Activated CD4-positive, alpha-beta memory T cell treated with anti-CD3 and anti-CD28 coated beads, Interleukin-2, amount 10 ng/mL, durations not matched to agents 7 days and 5 days (primary cell): ENCODE measurements around the gene DCAF8. TPM values are rescaled to one million over a fixed set of nuclear protein-coding genes. Genes with fewer than 3 reads are reported as not detected.

Source experiments
- CTCF ChIA-PET: fragments of 350-600 bp; sonication (Branson Sonifier 250); formaldehyde crosslinking; loops from one replicate; lab custom pipeline; 2021; ENCODE audit warnings: antibody characterized with exemption, inconsistent platforms; lab: Charles Lee
- POLR2A ChIA-PET: fragments of 350-600 bp; sonication (Branson Sonifier 250); formaldehyde crosslinking; loops from one replicate; lab custom pipeline; 2021; ENCODE audit warnings: antibody characterized with exemption; lab: Charles Lee
- DNase-seq: peaks from one replicate; pipeline ENCODE4 v3.0.0-alpha.2; 2020
- H3K27ac Mint-ChIP-seq: one replicate; pipeline ENCODE4 v1.8.0; 2021; ENCODE audit warnings: mild to moderate bottlenecking, mixed read lengths
- H3K27me3 Mint-ChIP-seq: one replicate; pipeline ENCODE4 v1.8.0; 2021; ENCODE audit warnings: mixed read lengths
- H3K36me3 Mint-ChIP-seq: one replicate; pipeline ENCODE4 v1.8.0; 2021; ENCODE audit warnings: low read depth, mixed read lengths
- H3K4me1 Mint-ChIP-seq: one replicate; pipeline ENCODE4 v1.8.0; 2021; ENCODE audit warnings: mixed read lengths
- H3K4me3 Mint-ChIP-seq: one replicate; pipeline ENCODE4 v1.8.0; 2021; ENCODE audit warnings: mild to moderate bottlenecking, mixed read lengths
- H3K9me3 Mint-ChIP-seq: one replicate; pipeline ENCODE4 v1.8.0; 2021; ENCODE audit warnings: mixed read lengths
- total RNA-seq, 2 experiments: library from RNA; stranded (reverse); gene quantifications; one replicate each; pipeline ENCODE4 v1.2.3, GENCODE V29; 2021

DCAF8 gene
- total RNA-seq, 2 experiments from 2014 or later: 123 to 125 TPM

DNA sequence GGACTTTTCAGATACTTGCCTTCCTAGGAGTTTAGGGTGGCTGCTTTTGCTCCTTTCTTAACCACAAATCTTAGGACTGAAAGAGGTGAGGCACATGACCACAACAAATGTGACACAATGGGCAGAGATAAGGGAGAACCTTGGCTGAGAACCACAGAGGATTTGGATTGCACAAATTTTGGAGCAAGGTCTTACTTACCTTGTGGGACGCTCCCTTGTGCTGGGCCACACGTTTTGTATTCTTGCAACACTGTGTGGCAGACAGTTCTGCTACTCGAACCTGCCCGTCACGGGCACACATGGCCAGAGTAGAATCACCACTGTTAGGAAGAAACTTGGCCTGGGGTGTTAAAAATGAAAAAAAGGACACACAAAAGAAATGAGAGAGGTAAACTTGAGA is 23.9 kb downstream of the DCAF8 start:
- peaks cover 46% of the 10 kb centered on the region for H3K36me3 Mint-ChIP-seq

GRCh38 chr1:160237558-160237957 is 24.8 kb downstream of the DCAF8 start:
- H3K9me3 Mint-ChIP-seq: no peaks in the 10 kb centered on the region
- no peak overlapping the region for H3K4me3 Mint-ChIP-seq
- H3K4me1 Mint-ChIP-seq: peaks cover 6% of the 10 kb centered on the region
- CTCF ChIA-PET: no interaction called here
- peaks cover 49% of the 10 kb centered on the region for H3K36me3 Mint-ChIP-seq
- no peak overlapping the region for H3K27ac Mint-ChIP-seq
- POLR2A ChIA-PET: interaction anchor here (0.6 kb wide), 1 partner anchor 81 kb away, joined by 4 read pairs; no protein-coding TSS in a partner anchor
- no peak for DNase-seq
- H3K27me3 Mint-ChIP-seq: no peaks in the 10 kb centered on the region

More for the DNA sequence above, 23.9 kb downstream of the DCAF8 start:
- POLR2A ChIA-PET: interaction anchor here (1.3 kb wide), 1 partner anchor 13 kb away, joined by 4 read pairs; no protein-coding TSS in a partner anchor
- no peaks in the 10 kb centered on the region for H3K9me3 Mint-ChIP-seq
- CTCF ChIA-PET: interaction anchor here (0.6 to 1.5 kb wide), 3 partner anchors 14 to 156 kb away, joined by 3 to 4 read pairs (median 3); no protein-coding TSS in a partner anchor
- no peak overlapping the region for H3K4me3 Mint-ChIP-seq
- H3K27me3 Mint-ChIP-seq: no peaks in the 10 kb centered on the region
- H3K27ac Mint-ChIP-seq: no peak overlapping the region
- DNase-seq: no peak
- H3K4me1 Mint-ChIP-seq: peaks cover 6% of the 10 kb centered on the region

- ChIA-PET POLR2A (interaction anchor here (0.6 to 1.3 kb wide), 2 partner anchors 48 to 80 kb away, joined by 3 to 4 read pairs; partner anchors contain the start of gene PEX19), CTCF (no interaction called here)
- no peak for DNase-seq
- Mint-ChIP-seq H3K4me1 (peaks cover 6% of the 10 kb centered on the region), H3K27me3 (no peaks in the 10 kb centered on the region), H3K9me3 (no peaks in the 10 kb centered on the region), H3K36me3 (peaks cover 49% of the 10 kb centered on the region), H3K4me3 (no peak overlapping the region), H3K27ac (no peak overlapping the region)
These were observed 25.5 kb downstream of the DCAF8 start for GRCh38 chr1:160236806-160237205.

DNA sequence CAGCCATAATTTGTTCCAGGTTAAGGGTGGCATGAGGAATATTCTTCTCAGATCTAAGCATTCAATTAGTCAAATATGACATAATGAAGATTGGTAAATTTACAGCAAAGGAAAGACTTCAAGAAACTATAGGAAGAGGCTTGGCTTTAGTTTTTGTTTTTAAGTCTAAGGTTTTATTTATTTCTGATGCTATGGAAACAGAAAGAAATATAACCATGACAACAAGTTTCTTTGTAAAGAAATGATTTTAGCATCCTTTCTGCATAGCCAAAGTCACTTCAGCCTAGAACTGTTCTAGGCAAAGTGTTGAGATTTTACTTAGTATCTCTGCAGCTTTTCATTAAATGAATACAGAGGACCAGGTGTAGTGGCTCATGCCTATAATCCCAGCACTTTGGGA is 29.4 kb downstream of the DCAF8 start:
- no peaks in the 10 kb centered on the region for H3K27me3 Mint-ChIP-seq
- CTCF ChIA-PET: interaction anchor here (1.0 to 3.7 kb wide), 4 partner anchors 12 to 132 kb away, joined by 3 to 14 read pairs (median 5); no protein-coding TSS in a partner anchor
- H3K36me3 Mint-ChIP-seq: peaks cover 51% of the 10 kb centered on the region
- H3K4me1 Mint-ChIP-seq: peaks cover 5% of the 10 kb centered on the region
- POLR2A ChIA-PET: interaction anchor here (0.6 to 1.2 kb wide), 4 partner anchors 11 to 83 kb away, joined by 3 read pairs; partner anchors contain the start of gene DCAF8
- H3K9me3 Mint-ChIP-seq: no peaks in the 10 kb centered on the region
- no peak overlapping the region for H3K4me3 Mint-ChIP-seq
- H3K27ac Mint-ChIP-seq: no peak overlapping the region
- DNase-seq: no peak

DNA sequence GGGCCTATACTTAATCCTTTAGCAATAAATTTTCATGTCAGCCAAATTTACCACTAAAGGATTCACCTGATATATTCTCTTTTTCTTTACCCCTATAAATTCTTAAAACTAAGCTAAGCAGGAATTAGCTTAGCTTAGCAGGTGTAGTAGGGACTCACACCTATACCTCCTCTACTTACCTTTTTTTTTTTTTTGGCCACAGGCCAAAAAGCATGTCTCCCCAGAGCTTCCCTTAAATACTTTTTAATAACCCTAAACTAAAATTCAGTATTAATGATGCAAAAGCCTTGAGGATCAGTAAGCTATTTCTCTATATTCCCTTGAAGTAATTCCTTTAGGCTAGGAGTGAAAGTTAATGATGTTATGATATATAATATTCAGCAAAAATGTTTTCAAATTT is 33.9 kb downstream of the DCAF8 start:
- H3K9me3 Mint-ChIP-seq: no peaks in the 10 kb centered on the region
- POLR2A ChIA-PET: interaction anchor here (1.2 to 2.0 kb wide), 2 partner anchors 8 to 34 kb away, joined by 4 to 8 read pairs; partner anchors contain the start of gene DCAF8

DNA sequence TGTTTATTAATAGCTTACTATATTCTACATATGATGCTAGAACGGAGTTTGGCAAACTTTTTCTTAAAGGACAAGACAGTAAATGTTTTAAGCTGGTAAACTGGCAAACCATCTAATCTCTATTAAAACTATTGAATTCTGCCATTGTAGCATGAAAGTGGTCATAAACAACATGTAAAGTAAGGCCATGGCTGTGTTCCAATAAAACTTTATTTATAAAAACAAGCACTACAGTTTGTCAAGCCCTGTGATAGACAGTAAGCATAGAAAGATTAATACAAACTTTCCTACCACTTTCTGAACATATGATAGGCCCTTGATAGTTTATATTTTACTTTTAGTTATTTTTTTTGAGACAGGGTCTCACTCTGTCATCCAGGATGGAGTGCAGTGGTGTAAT is 34.8 kb downstream of the DCAF8 start:
- DNase-seq: no peak
- ChIA-PET POLR2A (interaction anchor here (0.8 kb wide), 1 partner anchor 21 kb away, joined by 3 read pairs; no protein-coding TSS in a partner anchor), CTCF (interaction anchor here (1.3 to 1.5 kb wide), 2 partner anchors 25 to 34 kb away, joined by 3 to 7 read pairs; no protein-coding TSS in a partner anchor)
- no peaks in the 10 kb centered on the region for H3K9me3 Mint-ChIP-seq
- no peak overlapping the region for H3K27ac Mint-ChIP-seq
- no peak overlapping the region for H3K4me3 Mint-ChIP-seq
- H3K4me1 Mint-ChIP-seq: no peaks in the 10 kb centered on the region
- no peaks in the 10 kb centered on the region for H3K27me3 Mint-ChIP-seq
- peaks cover 53% of the 10 kb centered on the region for H3K36me3 Mint-ChIP-seq

More for the DNA sequence above, 33.9 kb downstream of the DCAF8 start:
- DNase-seq: no peak
- peaks cover 48% of the 10 kb centered on the region for H3K36me3 Mint-ChIP-seq
- H3K4me3 Mint-ChIP-seq: no peak overlapping the region
- CTCF ChIA-PET: interaction anchor here (0.7 to 1.3 kb wide), 3 partner anchors 35 to 127 kb away, joined by 3 to 7 read pairs (median 5); no protein-coding TSS in a partner anchor
- H3K27ac Mint-ChIP-seq: no peak overlapping the region
- H3K4me1 Mint-ChIP-seq: no peaks in the 10 kb centered on the region
- H3K27me3 Mint-ChIP-seq: no peaks in the 10 kb centered on the region

DNA sequence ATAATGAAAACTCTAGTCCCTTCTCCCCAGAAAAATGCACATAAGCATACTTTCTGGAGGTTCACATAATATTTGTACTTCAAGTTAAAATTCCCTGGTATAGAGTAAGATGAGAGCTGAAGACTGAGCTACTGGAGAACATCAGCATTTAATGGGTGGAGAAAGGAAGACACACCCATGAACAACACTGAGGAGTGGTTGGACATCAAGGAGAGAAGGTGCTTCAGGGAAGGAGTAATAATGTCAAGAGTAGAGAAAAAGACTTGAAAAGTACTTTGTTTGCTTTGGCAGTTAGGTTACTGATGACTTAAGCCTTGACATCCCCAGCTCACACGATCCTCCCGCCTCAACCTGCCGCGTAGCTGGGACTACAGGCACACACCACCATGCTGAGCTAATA is 35.3 kb downstream of the DCAF8 start:
- H3K4me3 Mint-ChIP-seq: no peak overlapping the region
- POLR2A ChIA-PET: no interaction called here
- H3K36me3 Mint-ChIP-seq: peaks cover 58% of the 10 kb centered on the region
- H3K27ac Mint-ChIP-seq: no peak overlapping the region
- no peak for DNase-seq
- no peaks in the 10 kb centered on the region for H3K9me3 Mint-ChIP-seq
- H3K4me1 Mint-ChIP-seq: no peaks in the 10 kb centered on the region
- CTCF ChIA-PET: interaction anchor here (1.5 to 1.6 kb wide), 2 partner anchors 25 to 141 kb away, joined by 3 read pairs; no protein-coding TSS in a partner anchor
- no peaks in the 10 kb centered on the region for H3K27me3 Mint-ChIP-seq

DNA sequence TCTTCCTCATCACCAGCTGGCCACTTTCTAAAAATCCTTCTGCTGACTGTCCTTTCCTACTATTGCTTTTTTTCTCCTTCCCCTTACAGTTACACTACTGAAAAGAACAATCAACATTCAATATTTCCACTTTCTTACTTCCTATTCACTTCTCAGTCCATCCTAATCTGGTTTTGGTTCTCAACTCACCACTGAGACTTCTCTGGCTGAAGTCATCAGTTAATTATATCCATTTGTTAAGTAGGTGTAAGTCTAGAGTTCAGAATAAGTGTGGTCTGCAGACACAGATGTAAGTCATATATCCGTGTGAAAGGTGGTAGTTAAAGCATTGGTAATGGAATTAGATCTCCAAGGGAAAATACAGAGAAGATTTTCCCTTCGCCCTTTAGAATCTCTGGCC is 35.7 kb downstream of the DCAF8 start:
- CTCF ChIA-PET: interaction anchor here (1.5 to 1.6 kb wide), 2 partner anchors 26 to 141 kb away, joined by 3 read pairs; no protein-coding TSS in a partner anchor

DNA sequence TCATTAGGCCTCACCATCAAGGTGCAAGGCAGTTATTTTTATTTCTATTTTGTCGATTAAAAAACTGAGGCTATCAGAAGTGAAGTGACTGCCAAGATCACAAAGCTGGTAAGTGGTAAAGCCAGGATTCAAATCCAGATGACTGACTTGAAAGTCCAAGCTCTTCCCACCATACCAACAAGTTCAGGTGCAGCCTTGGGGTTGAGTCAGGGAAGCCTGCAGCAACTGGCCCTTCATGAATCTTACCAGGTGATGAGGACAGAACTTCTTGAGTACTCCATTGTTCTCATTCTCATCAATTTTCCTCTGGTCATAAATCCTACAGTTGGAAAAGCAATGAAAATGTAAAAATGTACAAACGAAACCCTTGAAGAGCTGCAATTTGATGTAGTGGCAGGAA is 37.0 kb downstream of the DCAF8 start:
- Mint-ChIP-seq H3K4me3 (no peak overlapping the region), H3K4me1 (no peaks in the 10 kb centered on the region), H3K27me3 (no peaks in the 10 kb centered on the region), H3K36me3 (peaks cover 57% of the 10 kb centered on the region), H3K27ac (no peak overlapping the region), H3K9me3 (no peaks in the 10 kb centered on the region)
- DNase-seq: no peak
- ChIA-PET POLR2A (interaction anchor here (0.6 kb wide), 1 partner anchor 102 kb away, joined by 4 read pairs; no protein-coding TSS in a partner anchor), CTCF (no interaction called here)

More for the DNA sequence above, 35.7 kb downstream of the DCAF8 start:
- H3K4me1 Mint-ChIP-seq: no peaks in the 10 kb centered on the region
- peaks cover 60% of the 10 kb centered on the region for H3K36me3 Mint-ChIP-seq
- POLR2A ChIA-PET: no interaction called here
- H3K27ac Mint-ChIP-seq: no peak overlapping the region
- no peaks in the 10 kb centered on the region for H3K27me3 Mint-ChIP-seq
- DNase-seq: no peak
- H3K4me3 Mint-ChIP-seq: no peak overlapping the region
- H3K9me3 Mint-ChIP-seq: no peaks in the 10 kb centered on the region

- Mint-ChIP-seq H3K36me3 (peaks cover 56% of the 10 kb centered on the region), H3K4me3 (no peak overlapping the region), H3K27me3 (no peaks in the 10 kb centered on the region), H3K9me3 (no peaks in the 10 kb centered on the region), H3K4me1 (no peaks in the 10 kb centered on the region), H3K27ac (no peak overlapping the region)
- no peak for DNase-seq
- POLR2A ChIA-PET: interaction anchor here (0.6 kb wide), 1 partner anchor 102 kb away, joined by 4 read pairs; no protein-coding TSS in a partner anchor
- CTCF ChIA-PET: no interaction called here
These were observed 37.7 kb downstream of the DCAF8 start for GRCh38 chr1:160224606-160225005.

GRCh38 chr1:160222546-160222945 is 39.8 kb downstream of the DCAF8 start:
- no peak for DNase-seq
- H3K4me3 Mint-ChIP-seq: no peak overlapping the region
- no peaks in the 10 kb centered on the region for H3K27me3 Mint-ChIP-seq
- H3K4me1 Mint-ChIP-seq: no peaks in the 10 kb centered on the region
- H3K27ac Mint-ChIP-seq: no peak overlapping the region
- ChIA-PET CTCF (interaction anchor here (1.1 kb wide), 1 partner anchor 69 kb away, joined by 4 read pairs; no protein-coding TSS in a partner anchor), POLR2A (interaction anchor here (1.3 kb wide), 1 partner anchor 16 kb away, joined by 4 read pairs; no protein-coding TSS in a partner anchor)
- no peaks in the 10 kb centered on the region for H3K9me3 Mint-ChIP-seq
- H3K36me3 Mint-ChIP-seq: peaks cover 49% of the 10 kb centered on the region

- Mint-ChIP-seq H3K4me1 (no peaks in the 10 kb centered on the region), H3K36me3 (peaks cover 55% of the 10 kb centered on the region), H3K27ac (no peak overlapping the region), H3K9me3 (no peaks in the 10 kb centered on the region), H3K27me3 (no peaks in the 10 kb centered on the region), H3K4me3 (no peak overlapping the region)
- ChIA-PET CTCF (interaction anchor here (1.1 to 1.2 kb wide), 2 partner anchors 12 to 18 kb away, joined by 4 read pairs; no protein-coding TSS in a partner anchor), POLR2A (interaction anchor here (1.3 kb wide), 1 partner anchor 14 kb away, joined by 4 read pairs; no protein-coding TSS in a partner anchor)
- DNase-seq: no peak
These were observed 41.3 kb downstream of the DCAF8 start for GRCh38 chr1:160221089-160221488.

DNA sequence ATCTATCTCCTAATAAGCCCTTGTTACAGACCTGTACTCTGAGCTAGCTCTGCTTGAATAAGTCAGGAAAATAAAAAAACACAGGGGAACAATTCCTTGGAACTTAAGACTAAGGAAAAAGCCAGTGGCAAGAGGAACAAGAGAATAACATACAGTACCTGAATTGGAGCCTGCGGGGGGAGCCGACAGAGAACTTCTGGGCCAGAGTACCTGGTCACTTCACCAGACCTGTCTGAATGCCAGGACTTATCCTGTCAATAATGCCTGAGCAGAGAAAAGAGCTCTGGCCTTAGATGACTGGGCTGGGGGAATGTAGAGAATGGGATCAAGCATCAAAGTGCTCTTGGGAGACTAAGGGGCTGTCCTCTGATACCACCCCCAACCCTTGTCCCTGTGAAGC is 42.0 kb downstream of the DCAF8 start:
- H3K4me1 Mint-ChIP-seq: no peaks in the 10 kb centered on the region
- POLR2A ChIA-PET: interaction anchor here (1.0 to 2.3 kb wide), 3 partner anchors 9 to 119 kb away, joined by 3 to 9 read pairs (median 8); partner anchors contain the start of gene PEA15
- CTCF ChIA-PET: interaction anchor here (1.1 to 2.7 kb wide), 3 partner anchors 18 to 133 kb away, joined by 3 to 8 read pairs (median 4); no protein-coding TSS in a partner anchor
- DNase-seq: no peak
- H3K27ac Mint-ChIP-seq: no peak overlapping the region
- no peak overlapping the region for H3K4me3 Mint-ChIP-seq
- H3K9me3 Mint-ChIP-seq: no peaks in the 10 kb centered on the region
- H3K27me3 Mint-ChIP-seq: no peaks in the 10 kb centered on the region
- peaks cover 62% of the 10 kb centered on the region for H3K36me3 Mint-ChIP-seq
